Suprapubic skin (tissue), 4 donors: ENCODE results near the gene MILR1. TPM values are rescaled to one million over a fixed set of nuclear protein-coding genes. Genes with fewer than 3 reads are reported as not detected.
A peak's percentile ranks its signal among the peaks of the same experiment; 100 is the strongest.

Experiments used
- DNase-seq, 2 donors: peaks; one replicate each; pipeline ENCODE4 v3.0.0-alpha.2; 2019; ENCODE audit warnings: low spot score in 2 of 2
- H3K27ac ChIP-seq: fragments of 200-600 bp; sonication (generic); one replicate; pipeline ENCODE4 v1.5.1; 2019
- H3K27me3 ChIP-seq: fragments of 200-600 bp; sonication (generic); one replicate; pipeline ENCODE4 v1.5.1; 2019
- H3K36me3 ChIP-seq: fragments of 200-600 bp; sonication (generic); one replicate; pipeline ENCODE4 v1.5.1; 2019
- H3K4me1 ChIP-seq: fragments of 200-600 bp; sonication (generic); one replicate; pipeline ENCODE4 v1.5.1; 2019
- H3K4me3 ChIP-seq: fragments of 200-600 bp; sonication (generic); one replicate; pipeline ENCODE4 v1.5.1; 2019; ENCODE audit warnings: mild to moderate bottlenecking
- H3K9me3 ChIP-seq: fragments of 200-600 bp; sonication (generic); one replicate; pipeline ENCODE4 v1.5.1; 2019
- EP300 ChIP-seq: sonication (generic); formaldehyde crosslinking; IDR thresholded peaks from one replicate; pipeline ENCODE4 v1.6.1; 2017; ENCODE audit warnings: antibody characterized with exemption
- POLR2A ChIP-seq, 2 donors: fragments of 450-650 bp; IDR thresholded peaks; one replicate each; pipeline ENCODE4 v1.6.1; 2017; ENCODE audit warnings: antibody characterized with exemption in 2 of 2, mild to moderate bottlenecking in 2 of 2, moderate library complexity in 2 of 2
- POLR2AphosphoS5 ChIP-seq, 3 donors: sonication (generic); formaldehyde crosslinking; IDR thresholded peaks; one replicate each; pipeline ENCODE4 v1.6.1; 2017; ENCODE audit warnings: antibody characterized with exemption in 3 of 3
- WGBS: methylation state at CpG from one replicate; pipeline ENCODE4 v1.1.5; 2018; 5-methylcytosine and 5-hydroxymethylcytosine counted together
- total RNA-seq, 4 donors: library from RNA; depleted of rRNA; stranded (reverse); fragments of >200 nt; gene quantifications; one replicate each; pipeline ENCODE4 v1.1.0, GENCODE V29; 2016
- TF ChIP-seq, protein P1 (sequence below), 2 donors: fragments of 200-600 bp in 1 of 2; fragments of 450-650 bp in 1 of 2; sonication (generic) in 1 of 2; IDR thresholded peaks; one replicate each; pipeline ENCODE4 v1.5.1; 2016 to 2019; ENCODE audit warnings: antibody characterized with exemption in 2 of 2, mild to moderate bottlenecking in 1 of 2, moderate library complexity in 1 of 2

MILR1 gene
- total RNA-seq, 4 donors from 2014 or later = 0.45 to 0.57 TPM; not detected in 2

DNA sequence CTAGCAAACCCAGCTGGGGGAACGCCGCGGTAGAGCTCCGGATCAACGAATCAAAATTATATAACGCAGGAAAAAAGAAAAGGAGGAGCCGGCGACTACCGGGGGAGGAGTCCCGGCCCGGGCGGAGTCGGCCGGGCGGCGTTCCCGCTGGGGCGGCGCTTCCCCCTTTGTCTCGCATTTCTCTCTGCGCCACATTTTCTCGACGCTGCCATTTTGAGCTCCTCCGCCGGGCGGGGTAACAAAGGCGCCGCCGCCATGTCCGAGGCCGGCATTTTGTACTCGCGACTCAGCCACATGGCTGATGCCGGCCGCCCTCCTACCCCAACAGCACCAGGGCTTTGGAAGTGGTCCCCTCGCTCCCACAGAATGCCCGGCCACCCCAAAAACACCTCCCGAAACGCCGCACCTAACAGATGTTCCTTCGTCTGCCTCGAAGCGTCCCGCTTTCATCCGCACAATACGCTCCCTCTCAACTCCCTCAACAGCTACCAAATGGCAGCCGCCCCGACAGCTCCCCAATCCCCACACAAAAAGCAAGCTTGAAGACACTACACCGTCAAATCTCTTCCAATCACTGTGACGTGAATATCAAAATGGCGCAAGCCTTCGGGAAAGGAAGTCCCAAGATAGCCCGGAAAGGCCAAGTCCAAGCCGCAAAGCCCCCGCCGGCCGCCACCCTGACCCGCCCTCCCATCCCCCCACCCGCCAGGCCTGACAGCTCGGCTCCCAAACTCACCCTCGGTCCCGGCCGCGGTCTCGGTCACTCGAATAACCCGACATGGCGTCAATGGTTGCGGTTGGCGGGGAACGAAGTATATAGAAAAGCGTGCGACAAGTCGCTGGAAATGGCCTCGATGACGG is 56.7 kb downstream of the MILR1 start:
- peaks cover 63% of the 10 kb centered on the region for H3K4me1 ChIP-seq

DNA sequence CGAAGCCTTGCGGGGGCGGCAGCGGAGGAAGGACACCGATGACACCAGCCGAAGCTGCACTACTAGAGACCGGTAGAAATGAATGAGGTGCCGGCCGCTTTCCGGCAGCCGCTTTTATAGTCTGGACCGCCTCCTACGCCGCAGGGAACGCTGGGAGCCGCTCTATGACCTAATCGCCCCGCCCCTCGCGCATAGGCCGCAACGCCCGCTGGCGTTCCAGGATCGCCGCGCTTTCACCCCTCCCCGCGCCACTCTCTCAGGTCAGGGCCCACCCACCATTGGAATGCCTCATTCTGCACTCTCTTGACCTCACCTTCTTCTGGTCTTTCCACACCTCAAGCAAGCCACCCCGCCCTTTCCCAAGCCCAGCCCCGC is 57.3 kb downstream of the MILR1 start, which contains the start of gene DDX5:
Gene DDX5 (minus strand): TSS at position 89 of the 375 bp plus-strand sequence. CDS start 170 bp downstream, outside the sequence.
- 0% methylated on average over 1 of the region's 31 CpGs for WGBS
- Histone ChIP-seq H3K4me1 (peaks cover 57% of the 10 kb centered on the region), H3K9me3 (no peaks in the 10 kb centered on the region), H3K36me3 (peaks cover 47% of the 10 kb centered on the region), H3K4me3 (peak within 1 kb of the TSS; percentile 93), H3K27me3 (no peaks in the 10 kb centered on the region), H3K27ac (peak within 1 kb of the TSS; percentile 98)
- peak; percentile 99 for DNase-seq
- TF ChIP-seq POLR2AphosphoS5 (IDR thresholded peaks at IDR 0.05) (peak; percentile 99 to 100 (median 100)), POLR2A (IDR thresholded peaks at IDR 0.05) (peak; percentile 99 to 100)
- TF ChIP-seq, protein P1, sequence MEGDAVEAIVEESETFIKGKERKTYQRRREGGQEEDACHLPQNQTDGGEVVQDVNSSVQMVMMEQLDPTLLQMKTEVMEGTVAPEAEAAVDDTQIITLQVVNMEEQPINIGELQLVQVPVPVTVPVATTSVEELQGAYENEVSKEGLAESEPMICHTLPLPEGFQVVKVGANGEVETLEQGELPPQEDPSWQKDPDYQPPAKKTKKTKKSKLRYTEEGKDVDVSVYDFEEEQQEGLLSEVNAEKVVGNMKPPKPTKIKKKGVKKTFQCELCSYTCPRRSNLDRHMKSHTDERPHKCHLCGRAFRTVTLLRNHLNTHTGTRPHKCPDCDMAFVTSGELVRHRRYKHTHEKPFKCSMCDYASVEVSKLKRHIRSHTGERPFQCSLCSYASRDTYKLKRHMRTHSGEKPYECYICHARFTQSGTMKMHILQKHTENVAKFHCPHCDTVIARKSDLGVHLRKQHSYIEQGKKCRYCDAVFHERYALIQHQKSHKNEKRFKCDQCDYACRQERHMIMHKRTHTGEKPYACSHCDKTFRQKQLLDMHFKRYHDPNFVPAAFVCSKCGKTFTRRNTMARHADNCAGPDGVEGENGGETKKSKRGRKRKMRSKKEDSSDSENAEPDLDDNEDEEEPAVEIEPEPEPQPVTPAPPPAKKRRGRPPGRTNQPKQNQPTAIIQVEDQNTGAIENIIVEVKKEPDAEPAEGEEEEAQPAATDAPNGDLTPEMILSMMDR (IDR thresholded peaks at IDR 0.05) = no peak

More for the DNA sequence above, 56.7 kb downstream of the MILR1 start:
- peak; percentile 94 to 96 for DNase-seq
- Histone ChIP-seq H3K9me3 (no peaks in the 10 kb centered on the region), H3K27ac (peak overlapping the region; percentile 98), H3K27me3 (no peaks in the 10 kb centered on the region), H3K36me3 (peaks cover 47% of the 10 kb centered on the region), H3K4me3 (peak overlapping the region; percentile 93)
- WGBS = 0% methylated on average over 50 of the region's 76 CpGs
- TF ChIP-seq EP300 (no peak), POLR2AphosphoS5 (IDR thresholded peaks at IDR 0.05) (peak in 2 of 3 donors; percentile 80 to 86), POLR2A (IDR thresholded peaks at IDR 0.05) (peak in 1 of 2 donors; percentile 83)
- TF ChIP-seq, protein P1 (IDR thresholded peaks at IDR 0.05) = no peak

DNA sequence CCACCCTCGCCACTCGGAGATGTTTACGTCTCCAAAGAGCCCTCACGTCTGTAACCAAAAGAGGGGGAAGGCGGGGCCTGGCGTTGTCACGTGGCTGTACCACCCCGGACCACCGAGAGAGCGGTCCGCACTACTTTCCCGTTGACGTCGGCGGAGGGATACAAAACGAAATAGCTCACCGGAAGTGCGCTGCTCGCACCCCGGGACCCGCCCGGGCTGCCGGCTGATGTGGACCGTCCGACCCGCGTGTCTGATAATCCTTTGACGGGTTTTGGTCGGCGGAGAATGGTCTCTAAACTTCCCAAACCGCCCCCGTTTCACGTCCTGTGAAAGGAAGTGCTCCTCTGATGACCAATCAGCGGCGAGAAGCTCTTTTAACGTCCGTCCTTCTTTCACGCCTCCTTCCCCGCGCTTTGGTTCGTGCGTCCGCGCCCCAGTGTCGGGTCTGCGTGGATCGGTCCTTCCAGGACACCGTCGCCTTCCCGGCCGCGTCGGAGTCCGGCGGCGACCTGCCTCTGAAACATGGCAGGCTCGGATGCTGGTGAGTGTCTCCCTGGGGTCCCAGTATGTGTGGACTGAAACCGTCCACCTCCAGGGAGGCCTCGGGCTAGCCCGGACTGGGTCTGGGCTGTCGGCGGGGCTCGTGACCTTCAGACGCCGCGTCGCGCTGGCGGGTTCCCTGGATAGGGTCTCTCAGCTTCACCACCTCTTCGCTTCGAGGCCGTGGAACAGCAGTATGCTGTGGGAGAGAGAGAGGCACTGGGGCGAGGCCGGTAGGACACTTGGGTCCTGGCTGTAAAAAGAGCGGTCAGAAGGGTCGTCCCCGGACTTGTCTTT is 57.9 kb downstream of the MILR1 start, which contains the start of gene CEP95:
Gene CEP95 (plus strand): TSS at position 402 of the 837 bp plus-strand sequence. CDS start 121 bp downstream, at position 523.
- peak within 1 kb of the TSS; percentile 93 for H3K4me3 ChIP-seq

DNA sequence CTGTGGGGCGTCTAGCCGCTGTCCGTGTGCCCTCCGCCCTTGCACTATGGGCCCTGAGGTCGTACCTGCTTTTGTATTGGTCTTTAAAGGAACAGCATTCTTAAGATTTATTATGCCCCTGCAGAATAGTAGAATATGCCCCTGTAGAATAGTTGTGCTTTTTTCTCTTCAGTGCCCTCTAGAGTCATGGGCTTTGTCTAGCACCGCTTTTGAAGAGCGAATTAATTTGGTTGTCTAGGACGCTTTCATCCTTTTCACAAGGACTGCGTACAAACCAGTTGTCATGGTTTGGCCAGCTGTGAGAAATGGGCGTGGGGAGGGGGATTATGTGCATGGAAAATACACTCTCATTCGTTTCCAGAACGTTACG is 58.5 kb downstream of the MILR1 start:
- Histone ChIP-seq H3K9me3 (no peaks in the 10 kb centered on the region), H3K4me1 (peaks cover 45% of the 10 kb centered on the region), H3K4me3 (peak overlapping the region; percentile 93), H3K27ac (peak overlapping the region; percentile 98), H3K36me3 (peaks cover 47% of the 10 kb centered on the region), H3K27me3 (no peaks in the 10 kb centered on the region)
- peak in 1 of 2 donors; percentile 72 for DNase-seq
- 0% methylated on average over 13 of the region's 13 CpGs for WGBS
- TF ChIP-seq, protein P1 (IDR thresholded peaks at IDR 0.05) = peak in 1 of 2 donors; percentile 32
- TF ChIP-seq EP300 = no peak

More for the DNA sequence above, 57.9 kb downstream of the MILR1 start, which contains the start of gene CEP95:
- Histone ChIP-seq H3K27ac (peak within 1 kb of the TSS; percentile 98), H3K9me3 (no peaks in the 10 kb centered on the region), H3K27me3 (no peaks in the 10 kb centered on the region), H3K4me1 (peaks cover 51% of the 10 kb centered on the region), H3K36me3 (peaks cover 47% of the 10 kb centered on the region)
- WGBS = 0% methylated on average over 6 of the region's 77 CpGs
- DNase-seq = peak; percentile 98
- TF ChIP-seq POLR2AphosphoS5 (IDR thresholded peaks at IDR 0.05) (peak in 2 of 3 donors; percentile 82 to 91), POLR2A (IDR thresholded peaks at IDR 0.05) (peak; percentile 67 to 90)
- TF ChIP-seq, protein P1 (IDR thresholded peaks at IDR 0.05) = no peak
